HCT116 (cell line): ENCODE measurements around the gene ASIC1. TPM values are rescaled to one million over a fixed set of nuclear protein-coding genes. Genes with fewer than 3 reads are reported as not detected.

Experiments used
- ATAC-seq: fragments of 200-7000 bp; cut with Tn5 transposase; 2 replicates; pipeline ENCODE4 v1.9.1; 2020; ENCODE audit warnings: mild to moderate bottlenecking, moderate library complexity
- BruUV-seq: library from RNA; stranded (reverse); fragments of 400-500 nt; replicated peaks from 2 replicates; lab custom pipeline; 2021; lab: Mats Ljungman, UMichigan
- CTCF ChIA-PET: fragments of 300-600 bp; sonication (Branson Sonifier 250); formaldehyde crosslinking; loops from one replicate; lab custom pipeline; 2021; ENCODE audit warnings: antibody characterized with exemption; lab: Charles Lee
- POLR2A ChIA-PET: fragments of 300-600, 350-600 bp; sonication (Branson Sonifier 250); formaldehyde crosslinking; loops from one replicate; lab custom pipeline; 2021; ENCODE audit warnings: antibody characterized with exemption; lab: Charles Lee
- RAD21 ChIA-PET, 2 experiments: fragments of 300-600 bp; sonication (Branson Sonifier 250); formaldehyde crosslinking; loops; one replicate each; lab custom pipeline; 2023; ENCODE audit warnings: low total read pairs in 2 of 2; ENCODE audit not compliant: uncharacterized antibody in 2 of 2, unreplicated experiment in 2 of 2, low non-redundant PET in 1 of 2; lab: Charles Lee
- DNase-seq: peaks from one replicate; pipeline ENCODE4 v3.0.0-alpha.2; 2010; ENCODE audit warnings: low read depth, low spot score
- H2AFZ ChIP-seq: fragments of 200-600 bp; shearing (Covaris generic), sonication (generic); 2 replicates; pipeline ENCODE4 v1.6.1; 2017; ENCODE audit warnings: low read depth, mixed run types, mixed read lengths, antibody characterized with exemption, low read length; ENCODE audit not compliant: poor library complexity, severe bottlenecking
- H3K27ac ChIP-seq: 2 replicates; pipeline ENCODE4 v1.5.1; 2012; ENCODE audit warnings: low read depth, low read length
- H3K27me3 ChIP-seq: fragments of 200-600 bp; sonication (generic); 2 replicates; pipeline ENCODE4 v1.6.1; 2016; ENCODE audit warnings: mixed run types, low read length, mixed read lengths; ENCODE audit not compliant: insufficient read depth
- H3K36me3 ChIP-seq, 2 experiments: fragments of 200-500 bp in 1 of 2; fragments of 200-600 bp in 1 of 2; sonication (Bioruptor generic) in 1 of 2; sonication (generic) in 1 of 2; 2 replicates each; pipeline versions ENCODE4 v1.5.1 to v1.6.1; 2014 to 2016; ENCODE audit warnings: low read length in 2 of 2, inconsistent platforms in 1 of 2, mixed read lengths in 1 of 2, mixed run types in 1 of 2; ENCODE audit not compliant: insufficient read depth in 2 of 2, control insufficient read depth in 1 of 2
- H3K4me1 ChIP-seq, 2 experiments: fragments of 200-600 bp in 1 of 2; sonication (generic) in 1 of 2; 2 replicates each; pipeline versions ENCODE4 v1.5.1 to v1.6.1; 2012 to 2017; ENCODE audit warnings: low read length in 2 of 2, inconsistent platforms in 1 of 2, mild to moderate bottlenecking in 1 of 2, mixed read lengths in 1 of 2, mixed run types in 1 of 2, moderate library complexity in 1 of 2; ENCODE audit not compliant: insufficient read depth in 2 of 2, control insufficient read depth in 1 of 2
- H3K4me2 ChIP-seq: fragments of 200-600 bp; sonication (generic); 2 replicates; pipeline ENCODE4 v1.6.1; 2017; ENCODE audit warnings: mixed run types, low read length, mixed read lengths
- H3K4me3 ChIP-seq, 2 experiments: fragments of 200-600 bp in 1 of 2; sonication (generic) in 1 of 2; replicated peaks in 1 of 2; 2 replicates each; pipeline ENCODE4 v1.5.1; 2011 to 2016; ENCODE audit warnings: low read length in 2 of 2, control low read depth in 1 of 2, low read depth in 1 of 2, mild to moderate bottlenecking in 1 of 2, mixed read lengths in 1 of 2, mixed run types in 1 of 2
- H3K79me2 ChIP-seq: fragments of 200-600 bp; sonication (generic); 2 replicates; pipeline ENCODE4 v1.6.1; 2017; ENCODE audit warnings: mild to moderate bottlenecking, mixed run types, low read length, moderate library complexity, mixed read lengths; ENCODE audit not compliant: insufficient read depth
- H3K9ac ChIP-seq: fragments of 200-600 bp; sonication (generic); 2 replicates; pipeline ENCODE4 v1.6.1; 2016; ENCODE audit warnings: low read length, mixed read lengths
- H3K9me2 ChIP-seq: fragments of 200-600 bp; sonication (generic), shearing (Covaris generic); 2 replicates; pipeline ENCODE4 v1.6.1; 2017; ENCODE audit warnings: mixed run types, mild to moderate bottlenecking, moderate library complexity; ENCODE audit not compliant: insufficient read depth
- H3K9me3 ChIP-seq, 2 experiments: fragments of 200-500 bp in 1 of 2; fragments of 200-600 bp in 1 of 2; sonication (Bioruptor generic) in 1 of 2; sonication (generic) in 1 of 2; 2 replicates each; pipeline ENCODE4 v1.6.1; 2014 to 2017; ENCODE audit warnings: low read length in 2 of 2, mixed read lengths in 2 of 2, inconsistent platforms in 1 of 2, low read depth in 1 of 2, mild to moderate bottlenecking in 1 of 2, mixed run types in 1 of 2, moderate library complexity in 1 of 2; ENCODE audit not compliant: control insufficient read depth in 1 of 2, insufficient read depth in 1 of 2
- H4K20me1 ChIP-seq: fragments of 200-600 bp; sonication (generic), shearing (Covaris generic); 2 replicates; pipeline ENCODE4 v1.6.1; 2017; ENCODE audit warnings: mixed run types, mild to moderate bottlenecking, moderate library complexity; ENCODE audit not compliant: insufficient read depth
- CBX3 ChIP-seq: IDR thresholded peaks from 2 replicates; pipeline ENCODE4 v1.6.1; 2012; ENCODE audit warnings: low read depth
- CEBPB ChIP-seq: IDR thresholded peaks from 2 replicates; pipeline ENCODE4 v1.6.1; 2012; ENCODE audit warnings: low read depth
- ELF1 ChIP-seq: IDR thresholded peaks from 2 replicates; pipeline ENCODE4 v1.6.1; 2012; ENCODE audit warnings: low read depth, borderline replicate concordance
- EZH2 ChIP-seq: fragments of 200-600 bp; sonication (generic); IDR thresholded peaks from 2 replicates; pipeline ENCODE4 v1.6.1; 2017; ENCODE audit warnings: antibody characterized with exemption, mixed run types
- EZH2phosphoT487 ChIP-seq: fragments of 200-600 bp; IDR thresholded peaks from 2 replicates; pipeline ENCODE4 v1.6.1; 2018; ENCODE audit warnings: antibody characterized with exemption, borderline replicate concordance
- FOSL1 ChIP-seq: IDR thresholded peaks from 2 replicates; pipeline ENCODE4 v1.6.1; 2012; ENCODE audit warnings: low read depth
- JUND ChIP-seq: IDR thresholded peaks from 2 replicates; pipeline ENCODE4 v1.6.1; 2012
- POLR2AphosphoS5 ChIP-seq: IDR thresholded peaks from 2 replicates; pipeline ENCODE4 v1.6.1; 2011; ENCODE audit warnings: mild to moderate bottlenecking, low read depth, low read length, moderate library complexity
- RAD21 ChIP-seq: IDR thresholded peaks from 2 replicates; pipeline ENCODE4 v1.6.1; 2012; ENCODE audit warnings: low read depth, mild to moderate bottlenecking
- SIN3A ChIP-seq: IDR thresholded peaks from 2 replicates; pipeline ENCODE4 v1.6.1; 2012; ENCODE audit warnings: low read depth
- YY1 ChIP-seq: IDR thresholded peaks from 2 replicates; pipeline ENCODE4 v1.6.1; 2011; ENCODE audit warnings: low read length, low read depth, moderate library complexity, mild to moderate bottlenecking; ENCODE audit not compliant: insufficient replicate concordance; ENCODE audit errors: extremely low read depth
- ZFX ChIP-seq: fragments of 450-650 bp; IDR thresholded peaks from 2 replicates; pipeline ENCODE4 v1.6.1; 2017
- ZNF274 ChIP-seq: fragments of 200-500 bp; sonication (Bioruptor generic); IDR thresholded peaks from 2 replicates; pipeline ENCODE4 v1.6.1; 2014; ENCODE audit warnings: mild to moderate bottlenecking, low read depth, low read length, inconsistent platforms
- intact Hi-C: fragments of 100-400 bp; cut with micrococcal nuclease; formaldehyde crosslinking; loops from 2 replicates; pipeline ENCODE4 v1.10.0; 2022
- total RNA-seq: library from RNA; stranded (reverse); gene quantifications from one replicate; pipeline ENCODE4 v1.2.1, GENCODE V29; 2021; ENCODE audit not compliant: unreplicated experiment
- TF ChIP-seq, protein P1 (sequence below): IDR thresholded peaks from 2 replicates; pipeline ENCODE4 v1.6.1; 2011; ENCODE audit warnings: mild to moderate bottlenecking, low read length, moderate library complexity; ENCODE audit not compliant: insufficient replicate concordance; ENCODE audit errors: extremely low read depth
- TF ChIP-seq, protein P2 (sequence below): IDR thresholded peaks from 2 replicates; pipeline ENCODE4 v1.6.1; 2012
- TF ChIP-seq, protein P3 (sequence below): IDR thresholded peaks from 2 replicates; pipeline ENCODE4 v1.6.1; 2012

Gene ASIC1
- total RNA-seq, 1 experiment from 2014 or later: 28.9 TPM

DNA sequence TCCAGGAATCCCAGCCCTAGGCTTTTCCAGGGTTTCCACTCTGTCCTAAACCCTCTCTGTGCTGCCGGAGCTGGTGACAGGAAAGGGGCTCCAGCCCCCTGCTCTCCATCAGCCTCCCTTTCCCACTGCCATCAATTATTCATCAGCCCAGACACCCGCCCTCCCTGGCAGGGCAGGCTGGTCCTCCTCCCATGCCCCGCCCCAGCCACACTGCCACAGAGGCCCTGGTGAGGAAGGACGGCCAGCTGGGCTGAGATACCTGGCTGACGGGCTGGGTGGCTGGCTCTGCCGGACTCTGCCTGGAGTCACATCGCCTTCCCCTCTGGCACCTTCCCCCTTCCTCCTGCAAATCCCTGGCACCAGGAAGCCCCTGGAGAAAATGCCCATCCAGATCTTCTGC is 15.8 kb downstream of the ASIC1 start:
- no peak overlapping the region for H2AFZ ChIP-seq
- no peak overlapping the region for H3K4me3 ChIP-seq
- H3K9me3 ChIP-seq: no peaks in the 10 kb centered on the region
- H3K4me1 ChIP-seq: peaks cover 0 to 16% of the 10 kb centered on the region in 2 experiments; a peak in 1 of 4 replicates
- H3K36me3 ChIP-seq: 0 out of 4 replicates have a peak, but pooled peaks cover 0 to 2% of the 10 kb centered on the region in 2 experiments
- RAD21 ChIA-PET: no interaction called here
- H3K79me2 ChIP-seq: no peaks in the 10 kb centered on the region
- H3K9me2 ChIP-seq: no peaks in the 10 kb centered on the region
- no peak overlapping the region for H3K27ac ChIP-seq
- no TSS peak for BruUV-seq
- H3K27me3 ChIP-seq: no peaks in the 10 kb centered on the region
- no peak for ATAC-seq
- no peak for TF ChIP-seq ELF1
- TF ChIP-seq, protein P1, sequence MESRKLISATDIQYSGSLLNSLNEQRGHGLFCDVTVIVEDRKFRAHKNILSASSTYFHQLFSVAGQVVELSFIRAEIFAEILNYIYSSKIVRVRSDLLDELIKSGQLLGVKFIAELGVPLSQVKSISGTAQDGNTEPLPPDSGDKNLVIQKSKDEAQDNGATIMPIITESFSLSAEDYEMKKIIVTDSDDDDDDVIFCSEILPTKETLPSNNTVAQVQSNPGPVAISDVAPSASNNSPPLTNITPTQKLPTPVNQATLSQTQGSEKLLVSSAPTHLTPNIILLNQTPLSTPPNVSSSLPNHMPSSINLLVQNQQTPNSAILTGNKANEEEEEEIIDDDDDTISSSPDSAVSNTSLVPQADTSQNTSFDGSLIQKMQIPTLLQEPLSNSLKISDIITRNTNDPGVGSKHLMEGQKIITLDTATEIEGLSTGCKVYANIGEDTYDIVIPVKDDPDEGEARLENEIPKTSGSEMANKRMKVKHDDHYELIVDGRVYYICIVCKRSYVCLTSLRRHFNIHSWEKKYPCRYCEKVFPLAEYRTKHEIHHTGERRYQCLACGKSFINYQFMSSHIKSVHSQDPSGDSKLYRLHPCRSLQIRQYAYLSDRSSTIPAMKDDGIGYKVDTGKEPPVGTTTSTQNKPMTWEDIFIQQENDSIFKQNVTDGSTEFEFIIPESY: no peak
- TF ChIP-seq YY1: no peak
- TF ChIP-seq ZFX: no peak
- TF ChIP-seq, protein P2, sequence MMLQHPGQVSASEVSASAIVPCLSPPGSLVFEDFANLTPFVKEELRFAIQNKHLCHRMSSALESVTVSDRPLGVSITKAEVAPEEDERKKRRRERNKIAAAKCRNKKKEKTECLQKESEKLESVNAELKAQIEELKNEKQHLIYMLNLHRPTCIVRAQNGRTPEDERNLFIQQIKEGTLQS: no peak
- TF ChIP-seq EZH2phosphoT487: no peak
- TF ChIP-seq ZNF274: no peak
- TF ChIP-seq FOSL1: no peak
- TF ChIP-seq POLR2AphosphoS5: no peak
- TF ChIP-seq CEBPB: no peak
- no peak for TF ChIP-seq CBX3
- no peak for TF ChIP-seq SIN3A
- no peak for TF ChIP-seq RAD21
- TF ChIP-seq, protein P3, sequence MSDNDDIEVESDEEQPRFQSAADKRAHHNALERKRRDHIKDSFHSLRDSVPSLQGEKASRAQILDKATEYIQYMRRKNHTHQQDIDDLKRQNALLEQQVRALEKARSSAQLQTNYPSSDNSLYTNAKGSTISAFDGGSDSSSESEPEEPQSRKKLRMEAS: no peak
- TF ChIP-seq JUND: no peak
- TF ChIP-seq EZH2: no peak
- TF ChIP-seq, all 23 proteins: peak for 0
- H3K4me2 ChIP-seq: no peak overlapping the region
- DNase-seq: no peak
- ChIA-PET CTCF (interaction anchor here (1.2 kb wide), 1 partner anchor 106 kb away, joined by 4 read pairs; no protein-coding TSS in a partner anchor), POLR2A (no interaction called here)
- intact Hi-C loops: no loop called here
- H4K20me1 ChIP-seq: no peaks in the 10 kb centered on the region; the same call in 1 of the 2 replicates
- no peak overlapping the region for H3K9ac ChIP-seq
